ENCODE results near the gene ATP6V1F. TPM values are rescaled to one million over a fixed set of nuclear protein-coding genes. Genes with fewer than 3 reads are reported as not detected.

ATP6V1F gene
- total RNA-seq, 1 donor from 2014 or later, result 162 TPM

DNA sequence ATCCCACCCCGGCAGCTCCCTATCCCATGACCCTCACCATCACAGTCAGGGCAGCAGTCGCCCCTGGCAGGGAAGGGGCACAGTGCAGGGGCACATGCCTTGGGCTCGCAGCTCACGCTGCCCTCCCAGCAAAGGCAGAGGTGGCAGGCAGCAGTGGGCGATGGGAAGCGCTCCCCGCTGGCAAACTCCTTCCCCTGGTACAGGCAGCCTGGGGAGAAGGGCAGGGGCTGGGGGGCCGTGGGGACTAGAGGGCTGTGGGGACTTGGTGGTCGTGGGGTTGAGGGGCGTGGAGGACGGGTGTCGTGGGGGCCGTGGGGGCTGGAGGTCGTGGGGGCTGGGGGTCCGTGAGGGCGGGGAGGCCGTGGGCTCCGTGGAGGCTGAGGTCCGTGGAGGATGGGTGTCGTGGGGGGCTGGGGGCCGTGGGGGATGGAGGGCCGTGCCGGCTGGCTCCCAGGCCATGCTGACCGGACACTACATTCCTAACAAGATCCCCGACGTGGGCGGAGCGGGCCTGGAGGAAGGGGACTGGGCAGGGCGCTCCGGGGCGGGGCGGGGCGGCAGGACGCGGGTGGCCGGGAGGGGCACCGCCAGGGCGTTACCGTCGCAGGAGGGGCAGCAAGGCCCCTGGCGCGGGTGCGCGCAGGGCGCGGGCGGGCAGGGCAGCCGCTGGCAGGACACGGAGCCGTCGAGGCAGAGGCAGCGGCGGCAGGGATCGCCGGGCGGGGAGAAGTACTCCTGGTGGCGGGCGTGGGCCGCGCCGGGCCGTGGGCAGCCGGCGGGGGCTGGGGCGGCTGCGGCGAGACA lies 27.9 kb downstream of the ATP6V1F start:
- H3K36me3 Mint-ChIP-seq (ENCODE audit: unreplicated experiment), result no peaks in the 10 kb centered on the region
- no peaks in the 10 kb centered on the region for H3K27me3 Mint-ChIP-seq (ENCODE audit: unreplicated experiment)
- H3K9me3 Mint-ChIP-seq (ENCODE audit: unreplicated experiment), result no peaks in the 10 kb centered on the region
- DNase-seq (ENCODE audit: extremely low spot score, unreplicated experiment), result no peak
- H3K4me3 Mint-ChIP-seq (ENCODE audit: unreplicated experiment), result no peak overlapping the region
- no peak overlapping the region for H3K27ac Mint-ChIP-seq (ENCODE audit: unreplicated experiment)
- TF ChIP-seq, protein P1, sequence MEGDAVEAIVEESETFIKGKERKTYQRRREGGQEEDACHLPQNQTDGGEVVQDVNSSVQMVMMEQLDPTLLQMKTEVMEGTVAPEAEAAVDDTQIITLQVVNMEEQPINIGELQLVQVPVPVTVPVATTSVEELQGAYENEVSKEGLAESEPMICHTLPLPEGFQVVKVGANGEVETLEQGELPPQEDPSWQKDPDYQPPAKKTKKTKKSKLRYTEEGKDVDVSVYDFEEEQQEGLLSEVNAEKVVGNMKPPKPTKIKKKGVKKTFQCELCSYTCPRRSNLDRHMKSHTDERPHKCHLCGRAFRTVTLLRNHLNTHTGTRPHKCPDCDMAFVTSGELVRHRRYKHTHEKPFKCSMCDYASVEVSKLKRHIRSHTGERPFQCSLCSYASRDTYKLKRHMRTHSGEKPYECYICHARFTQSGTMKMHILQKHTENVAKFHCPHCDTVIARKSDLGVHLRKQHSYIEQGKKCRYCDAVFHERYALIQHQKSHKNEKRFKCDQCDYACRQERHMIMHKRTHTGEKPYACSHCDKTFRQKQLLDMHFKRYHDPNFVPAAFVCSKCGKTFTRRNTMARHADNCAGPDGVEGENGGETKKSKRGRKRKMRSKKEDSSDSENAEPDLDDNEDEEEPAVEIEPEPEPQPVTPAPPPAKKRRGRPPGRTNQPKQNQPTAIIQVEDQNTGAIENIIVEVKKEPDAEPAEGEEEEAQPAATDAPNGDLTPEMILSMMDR (IDR thresholded peaks at IDR 0.05), result no peak
- peaks cover 3% of the 10 kb centered on the region for H3K4me1 Mint-ChIP-seq (ENCODE audit: unreplicated experiment)

GRCh38 chr7:128891110-128891941 lies 28.7 kb downstream of the ATP6V1F start:
- TF ChIP-seq, protein P1 (IDR thresholded peaks at IDR 0.05), result no peak
- DNase-seq (ENCODE audit: extremely low spot score, unreplicated experiment), result no peak
- peaks cover 3% of the 10 kb centered on the region for H3K4me1 Mint-ChIP-seq (ENCODE audit: unreplicated experiment)
- H3K4me3 Mint-ChIP-seq (ENCODE audit: unreplicated experiment), result no peak overlapping the region
- no peaks in the 10 kb centered on the region for H3K36me3 Mint-ChIP-seq (ENCODE audit: unreplicated experiment)
- no peak overlapping the region for H3K27ac Mint-ChIP-seq (ENCODE audit: unreplicated experiment)
- no peaks in the 10 kb centered on the region for H3K9me3 Mint-ChIP-seq (ENCODE audit: unreplicated experiment)
- no peaks in the 10 kb centered on the region for H3K27me3 Mint-ChIP-seq (ENCODE audit: unreplicated experiment)

- H3K4me3 Mint-ChIP-seq (ENCODE audit: unreplicated experiment), result no peak overlapping the region
- H3K9me3 Mint-ChIP-seq (ENCODE audit: unreplicated experiment), result no peaks in the 10 kb centered on the region
- H3K4me1 Mint-ChIP-seq (ENCODE audit: unreplicated experiment), result peaks cover 3% of the 10 kb centered on the region
- TF ChIP-seq, protein P1 (IDR thresholded peaks at IDR 0.05), result no peak
- no peaks in the 10 kb centered on the region for H3K36me3 Mint-ChIP-seq (ENCODE audit: unreplicated experiment)
- H3K27me3 Mint-ChIP-seq (ENCODE audit: unreplicated experiment), result peaks cover 2% of the 10 kb centered on the region
- H3K27ac Mint-ChIP-seq (ENCODE audit: unreplicated experiment), result no peak overlapping the region
- DNase-seq (ENCODE audit: extremely low spot score, unreplicated experiment), result no peak
Observed at GRCh38 chr7:128891942-128892269, 29.2 kb downstream of the ATP6V1F start.

GRCh38 chr7:128892521-128893250 lies 30.0 kb downstream of the ATP6V1F start:
- H3K27me3 Mint-ChIP-seq (ENCODE audit: unreplicated experiment), result peaks cover 3% of the 10 kb centered on the region
- no peaks in the 10 kb centered on the region for H3K36me3 Mint-ChIP-seq (ENCODE audit: unreplicated experiment)
- no peaks in the 10 kb centered on the region for H3K9me3 Mint-ChIP-seq (ENCODE audit: unreplicated experiment)
- DNase-seq (ENCODE audit: extremely low spot score, unreplicated experiment), result no peak
- no peak overlapping the region for H3K27ac Mint-ChIP-seq (ENCODE audit: unreplicated experiment)
- no peak overlapping the region for H3K4me3 Mint-ChIP-seq (ENCODE audit: unreplicated experiment)
- H3K4me1 Mint-ChIP-seq (ENCODE audit: unreplicated experiment), result peaks cover 3% of the 10 kb centered on the region
- TF ChIP-seq, protein P1 (IDR thresholded peaks at IDR 0.05), result no peak
